Inferior parietal cortex (tissue), 1 donor: ENCODE results near the gene SEC24D.
A peak's percentile ranks its signal among the peaks of the same experiment; 100 is the strongest.
"Not testable (repeated sequence)": the region's sequence is repeated elsewhere in the genome, so short reads cannot be mapped to it uniquely, and the experiment has no call there.

Experiments used
- DNase-seq: peaks from one replicate; pipeline ENCODE4 v3.0.0-alpha.2; 2016; ENCODE audit errors: extremely low spot score

Gene SEC24D

DNA sequence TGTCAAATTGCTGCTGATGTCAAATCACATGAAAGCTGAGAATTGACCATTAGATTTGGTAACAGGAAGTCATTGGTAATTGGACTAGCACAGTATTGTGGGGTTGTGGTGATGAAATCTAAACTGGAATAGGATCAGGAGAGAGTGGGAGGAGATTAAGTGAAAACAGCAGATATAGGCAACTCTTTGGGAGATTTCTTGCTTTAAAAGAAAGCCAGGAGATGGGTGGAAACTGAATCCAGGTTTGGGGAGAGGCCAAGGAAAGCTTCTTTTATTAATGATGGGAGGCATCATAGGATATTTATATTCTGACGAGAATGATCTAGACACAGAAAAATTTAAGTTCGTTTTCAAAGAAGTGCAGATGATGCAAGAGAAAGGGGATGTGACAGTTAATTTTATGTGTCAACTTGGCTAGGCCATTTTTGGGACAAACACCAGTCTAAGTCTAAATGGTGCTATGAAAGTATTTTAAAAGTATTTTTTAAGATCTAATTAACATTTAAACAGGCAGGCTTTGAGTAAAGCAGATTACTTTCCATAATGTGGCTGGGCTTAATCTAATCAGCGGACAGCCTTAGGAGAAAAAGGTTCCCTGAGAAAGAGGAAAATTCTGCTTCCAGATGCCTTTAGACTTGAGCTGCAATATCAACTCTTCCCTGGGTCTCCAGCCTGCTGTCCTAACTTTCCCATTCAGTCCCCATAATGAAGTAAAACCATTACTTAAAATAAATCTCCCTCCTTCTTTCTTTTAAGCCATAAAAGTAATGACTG lies 24.7 kb downstream of the SEC24D start:
- DNase-seq, result no peak

DNA sequence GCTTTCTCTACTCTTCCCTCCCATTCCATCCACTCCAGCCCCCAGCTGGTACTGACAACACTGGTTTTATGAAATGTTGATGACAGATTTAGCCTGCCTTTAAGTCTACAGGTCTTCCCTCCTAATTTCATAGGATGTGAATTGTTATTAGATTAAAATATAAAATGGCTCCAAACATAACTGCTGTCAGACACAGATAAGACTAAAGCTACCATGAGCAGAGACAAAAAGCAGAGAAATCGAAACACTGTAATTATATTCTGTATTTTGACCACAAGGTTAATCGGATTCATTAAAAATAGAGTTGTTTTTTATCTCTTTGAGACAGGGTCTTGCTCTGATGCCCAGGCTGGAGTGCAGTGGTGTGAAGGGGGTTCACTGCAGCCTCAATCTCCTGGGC lies 28.3 kb downstream of the SEC24D start:
- DNase-seq, result no peak

DNA sequence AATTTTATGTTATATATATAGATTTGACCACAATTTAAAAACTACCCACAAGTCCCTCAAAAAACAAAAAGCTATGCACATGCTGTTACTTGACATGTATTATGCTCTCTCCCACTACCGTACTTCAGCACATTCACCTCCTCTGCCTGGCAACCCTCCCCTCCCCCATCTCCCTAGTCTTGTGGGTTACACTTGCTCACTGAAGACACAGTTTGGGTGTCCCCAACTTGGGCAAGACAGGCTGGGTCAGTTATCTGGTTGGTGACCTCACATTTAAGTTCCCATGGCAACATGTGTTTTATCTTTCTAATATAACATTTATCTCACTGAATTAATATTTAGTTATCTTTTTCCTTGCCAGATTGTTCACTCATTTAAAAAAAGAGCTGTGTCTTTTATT lies 32.7 kb downstream of the SEC24D start:
- DNase-seq, result no peak

DNA sequence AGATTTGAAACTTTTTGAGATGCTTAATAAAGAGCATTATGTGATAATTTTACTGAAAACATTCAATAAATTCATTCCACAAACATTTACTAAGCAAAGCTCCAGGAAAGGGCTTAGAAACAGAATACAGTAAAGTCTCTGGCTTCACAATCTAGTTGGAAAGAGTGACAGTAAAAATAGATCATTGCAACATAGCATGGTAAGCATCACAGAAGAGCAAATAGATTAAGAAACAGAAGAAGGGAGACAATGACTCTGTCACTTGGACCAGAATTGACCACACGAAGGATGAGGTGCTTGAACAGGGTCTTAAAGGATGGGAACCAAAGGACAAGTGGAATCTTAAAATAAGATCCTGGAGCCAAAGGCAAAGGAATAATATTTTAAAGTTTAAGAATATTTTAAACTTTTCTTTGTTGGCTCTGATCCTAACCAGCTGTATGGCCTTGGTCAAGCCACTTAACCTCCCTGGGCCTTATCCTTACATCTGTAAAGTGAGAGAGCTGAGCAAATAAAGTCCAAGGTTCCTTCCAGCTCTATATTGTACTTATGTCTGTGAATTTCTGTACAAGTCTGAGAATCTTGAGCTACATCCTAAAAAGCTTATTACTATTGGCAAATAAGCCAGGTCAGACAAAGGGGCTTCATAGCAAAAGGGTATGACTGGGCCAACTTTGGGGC lies 33.9 kb downstream of the SEC24D start:
- DNase-seq, result no peak

- peak; percentile 53 for DNase-seq
Measured at GRCh38 chr4:118799231-118799942, 36.5 kb downstream of the SEC24D start.

DNA sequence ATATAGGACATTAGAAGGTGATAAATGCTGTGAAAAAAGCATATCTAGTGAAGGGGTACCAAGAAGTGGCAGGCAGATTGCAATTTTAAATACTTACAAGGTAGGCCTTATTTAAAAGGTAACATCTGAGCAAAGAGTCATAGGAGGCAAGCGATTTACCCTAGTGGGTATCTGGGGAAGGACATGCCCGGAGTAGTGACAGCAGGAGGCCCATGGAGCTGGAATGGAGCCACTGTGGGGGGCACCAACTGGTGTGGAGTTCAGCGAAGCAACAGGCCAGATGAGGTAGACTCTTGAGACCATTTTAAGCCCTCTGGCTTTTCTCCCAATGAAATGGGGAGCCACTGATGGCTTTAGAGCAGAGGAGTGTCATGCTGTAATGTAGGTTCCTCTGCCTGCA lies 37.3 kb downstream of the SEC24D start:
- no peak for DNase-seq

GRCh38 chr4:118797558-118798142 lies 38.3 kb downstream of the SEC24D start:
- DNase-seq, result no peak

DNA sequence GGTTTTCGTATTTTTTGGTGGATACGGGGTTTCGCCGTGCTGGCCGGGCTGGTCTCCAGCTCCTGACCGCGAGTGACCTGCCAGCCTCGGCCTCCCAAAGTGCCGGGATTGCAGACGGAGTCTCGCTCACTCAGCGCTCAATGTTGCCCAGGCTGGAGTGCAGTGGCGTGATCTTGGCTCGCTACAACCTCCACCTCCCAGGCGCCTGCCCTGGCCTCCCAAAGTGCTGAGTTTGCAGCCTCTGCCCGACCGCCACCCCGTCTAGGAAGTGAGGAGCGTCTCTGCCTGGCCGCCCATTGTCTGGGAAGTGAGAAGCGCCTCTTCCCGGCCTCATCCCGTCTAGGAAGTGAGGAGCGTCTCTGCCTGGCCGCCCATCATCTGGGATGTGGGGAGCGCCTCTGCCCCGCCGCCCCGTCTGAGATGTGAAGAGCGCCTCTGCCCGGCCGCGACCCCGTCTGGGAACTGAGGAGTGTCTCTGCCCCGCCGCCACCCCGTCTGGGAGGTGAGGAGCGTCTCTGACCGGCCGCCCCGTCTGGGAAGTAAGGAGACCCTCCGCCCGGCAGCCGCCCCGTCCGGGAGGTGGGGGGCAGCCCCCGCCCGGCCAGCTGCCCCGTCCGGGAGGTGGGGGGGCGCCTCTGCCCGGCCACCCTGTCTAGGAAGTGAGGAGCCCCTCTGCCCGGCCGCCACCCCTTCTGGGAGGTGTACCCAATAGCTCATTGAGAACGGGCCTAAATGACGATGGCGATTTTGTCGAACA lies 44.1 kb downstream of the SEC24D start:
- DNase-seq, result not testable (repeated sequence)

DNA sequence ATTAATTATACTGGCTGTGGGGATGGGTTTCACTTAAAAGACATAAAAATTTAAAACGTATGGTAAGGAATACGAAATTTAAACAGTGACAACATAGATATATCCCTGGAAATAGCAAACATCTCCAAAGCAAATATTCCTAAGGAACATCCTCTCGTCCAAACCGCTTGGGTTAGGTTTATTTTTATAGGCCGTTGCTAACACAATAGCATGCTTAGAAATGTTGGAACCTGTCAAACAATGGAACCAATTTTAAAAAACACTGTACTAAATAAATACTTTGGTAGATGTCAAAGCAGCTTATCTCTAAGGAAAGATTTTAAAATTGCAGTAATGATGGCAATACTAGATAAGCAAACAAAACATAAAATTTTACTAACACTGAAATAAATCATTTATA lies 45.4 kb downstream of the SEC24D start:
- no peak for DNase-seq

- DNase-seq, result no peak
Measured at GRCh38 chr4:118788911-118789310, 47.0 kb downstream of the SEC24D start.

- no peak for DNase-seq
Measured at GRCh38 chr4:118787844-118788380, 48.0 kb downstream of the SEC24D start.

DNA sequence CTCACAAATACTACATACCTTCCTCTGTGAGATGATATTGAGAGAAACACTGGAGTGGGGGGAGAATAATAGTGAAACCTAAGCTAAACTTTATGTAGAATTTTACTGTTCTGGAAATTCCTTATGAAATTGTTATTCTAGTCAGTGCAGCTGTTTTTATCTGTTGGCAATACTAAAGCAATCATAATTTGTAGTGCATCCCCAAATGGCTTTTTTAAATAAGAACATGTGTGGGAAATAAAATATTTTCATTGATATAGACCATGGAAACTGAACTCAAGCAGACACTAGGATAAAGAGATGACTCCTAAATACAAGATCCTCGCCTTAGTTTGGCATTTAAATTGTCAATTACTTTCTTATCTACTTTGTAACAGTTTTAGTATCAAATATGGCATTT lies 51.1 kb downstream of the SEC24D start:
- DNase-seq, result no peak

DNA sequence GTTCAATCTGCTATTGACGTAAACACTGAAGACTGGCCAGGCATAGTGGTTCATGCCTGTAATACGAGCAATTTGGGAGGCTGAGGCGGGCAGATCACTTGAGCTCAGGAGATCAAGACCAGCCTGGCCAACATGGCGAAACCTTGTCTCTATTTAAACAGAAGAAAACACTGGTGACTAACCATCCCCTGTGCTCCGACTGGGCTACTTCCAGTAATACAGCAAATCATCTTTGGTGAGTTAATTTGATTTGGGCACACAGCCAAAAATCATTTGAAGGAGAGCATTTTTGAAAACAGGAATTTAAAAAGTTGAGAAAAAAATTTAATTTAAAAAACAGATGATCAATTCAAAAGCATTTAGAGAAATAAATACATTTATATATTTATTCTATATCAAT lies 52.0 kb downstream of the SEC24D start:
- no peak for DNase-seq

GRCh38 chr4:118782886-118783285 lies 53.0 kb downstream of the SEC24D start:
- not testable (repeated sequence) for DNase-seq

- DNase-seq, result not testable (repeated sequence)
Measured at GRCh38 chr4:118777649-118778048, 58.3 kb downstream of the SEC24D start.

DNA sequence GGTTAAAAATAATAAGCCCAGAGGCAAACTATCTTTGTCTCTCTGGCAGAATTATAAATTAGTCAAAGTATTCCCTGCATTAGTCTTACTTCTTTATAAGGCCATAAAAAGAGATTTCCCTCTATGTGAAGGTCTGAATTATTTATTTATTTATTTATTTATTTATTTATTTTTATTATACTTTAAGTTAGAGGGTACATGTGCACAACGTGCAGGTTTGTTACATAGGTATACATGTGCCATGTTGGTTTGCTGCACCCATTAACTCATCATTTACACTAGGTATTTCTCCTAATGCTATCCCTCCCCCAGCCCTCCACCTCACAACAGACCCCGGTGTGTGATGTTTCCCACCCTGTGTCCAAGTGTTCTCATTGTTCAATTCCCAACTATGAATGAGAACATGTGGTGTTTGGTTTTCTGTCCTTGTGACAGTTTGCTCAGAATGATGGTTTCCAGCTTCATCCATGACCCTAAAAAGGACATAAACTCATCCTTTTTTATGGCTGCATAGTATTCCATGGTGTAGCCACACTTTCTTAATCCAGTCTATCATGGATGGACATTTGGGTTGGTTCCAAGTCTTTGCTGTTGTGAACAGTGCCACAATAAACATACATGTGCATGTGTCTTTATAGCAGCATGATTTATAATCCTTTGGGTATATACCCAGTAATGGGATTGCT lies 58.8 kb downstream of the SEC24D start:
- DNase-seq, result not testable (repeated sequence)

DNA sequence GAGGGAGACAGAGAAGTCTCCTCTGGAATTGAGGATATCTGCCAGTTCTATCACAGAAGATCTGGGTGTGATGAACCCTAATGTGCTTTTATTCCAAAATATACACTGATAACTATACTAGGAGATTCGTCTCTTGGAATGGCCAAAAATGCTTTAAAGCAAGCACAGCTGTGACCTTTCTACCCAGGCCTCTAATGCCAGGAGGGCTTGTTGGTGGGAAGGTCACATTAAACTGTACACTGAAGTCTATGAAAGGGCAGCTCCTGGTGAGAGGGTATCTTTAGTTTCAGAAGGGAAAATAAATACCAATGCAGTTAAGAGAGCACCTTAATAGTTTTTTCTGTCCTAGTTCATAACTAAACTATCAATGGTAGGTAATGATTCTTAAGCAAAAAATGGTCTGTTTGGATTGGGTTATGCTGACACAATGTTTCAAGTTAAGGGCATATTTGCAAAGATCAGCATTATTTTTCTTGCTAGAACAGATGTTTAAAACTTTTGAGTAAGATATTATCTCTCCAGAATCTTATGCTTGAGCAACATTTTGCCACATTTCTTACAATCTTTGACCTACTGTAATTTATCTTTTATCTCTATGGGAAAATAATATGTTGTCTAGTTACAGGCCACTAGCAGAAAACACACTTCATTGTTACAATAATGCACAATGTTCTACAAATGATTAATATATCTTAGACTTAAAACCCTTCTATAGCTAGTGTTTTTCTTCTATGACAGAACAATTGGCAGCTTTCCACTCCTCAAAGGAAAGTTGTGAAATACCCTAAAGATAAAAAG lies 59.6 kb downstream of the SEC24D start:
- DNase-seq, result no peak

DNA sequence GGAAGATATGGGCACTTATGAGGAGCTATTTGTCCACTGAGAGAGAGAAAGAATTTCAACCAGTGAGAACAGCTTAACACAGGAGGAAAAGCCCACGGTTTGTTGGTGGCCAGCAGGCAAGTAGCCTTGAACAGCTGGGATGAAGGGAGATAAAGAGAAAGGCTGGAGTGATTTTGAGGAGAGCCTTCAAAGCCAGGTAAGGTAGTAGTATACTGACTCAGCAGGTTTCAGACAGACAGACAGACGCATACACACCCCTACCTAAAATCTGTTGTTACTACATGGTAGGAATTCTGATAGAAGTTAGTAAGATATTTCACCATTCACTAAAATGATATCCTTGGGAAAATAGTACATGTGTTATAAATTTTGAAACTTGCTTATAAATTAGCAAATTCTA lies 60.5 kb downstream of the SEC24D start:
- no peak for DNase-seq

DNA sequence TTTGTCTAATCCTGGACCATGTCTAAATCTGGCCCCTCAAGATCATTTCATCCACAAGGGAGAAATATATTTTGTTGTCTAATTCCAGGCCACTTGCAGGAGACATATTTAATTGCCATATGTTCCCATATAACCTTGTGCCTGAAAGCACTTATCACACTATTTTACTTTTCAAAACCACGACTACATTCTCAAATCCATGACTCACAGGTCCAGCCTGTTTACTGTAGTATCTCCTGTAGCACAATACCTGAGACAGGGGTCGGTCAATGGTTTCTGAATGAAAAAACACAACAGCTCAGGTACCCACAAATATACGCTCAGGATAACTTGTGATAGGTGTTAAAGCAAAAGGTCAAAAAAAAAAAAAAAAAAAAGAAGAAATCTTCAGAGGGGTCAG lies 60.9 kb downstream of the SEC24D start:
- DNase-seq, result no peak

DNA sequence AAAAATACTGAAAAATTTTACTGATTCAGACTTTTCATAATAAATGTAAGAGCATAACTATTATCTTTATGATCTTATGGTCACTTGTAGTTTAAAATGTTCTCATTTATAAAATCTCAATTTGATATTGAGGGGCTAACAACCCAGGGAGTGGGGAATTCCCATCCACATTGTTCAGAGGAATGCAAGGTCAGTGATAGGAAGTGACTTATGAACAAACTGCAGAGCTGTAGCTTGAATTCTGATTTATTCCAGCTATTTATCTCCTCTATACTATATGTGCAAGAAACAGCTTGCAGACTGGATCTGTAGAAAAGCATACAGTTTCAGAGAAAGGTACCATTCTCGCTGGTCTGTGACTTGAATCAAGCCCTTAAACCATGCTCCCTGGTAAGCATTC lies 61.6 kb downstream of the SEC24D start:
- DNase-seq, result no peak
